ENCODE results near the gene VCPKMT. TPM values are rescaled to one million over a fixed set of nuclear protein-coding genes. Genes with fewer than 3 reads are reported as not detected.

The VCPKMT gene
- polyA plus RNA-seq, 1 donor from 2014 or later, result 36.4 TPM

- H4K20me1 ChIP-seq (ENCODE audit: insufficient read depth), result no peaks in the 10 kb centered on the region
- no peak overlapping the region for H3K9ac ChIP-seq (ENCODE audit: low read length)
- no peak overlapping the region for H3K4me3 ChIP-seq (ENCODE audit: low read length)
- H3K27me3 ChIP-seq (ENCODE audit: insufficient read depth, low read depth, low read length), result no peaks in the 10 kb centered on the region
- H3K4me2 ChIP-seq (ENCODE audit: low read length), result no peak overlapping the region
- H3K9me2 ChIP-seq (ENCODE audit: insufficient read depth, low read length), result no peaks in the 10 kb centered on the region
- no peak overlapping the region for H2AFZ ChIP-seq (ENCODE audit: low read depth, low read length)
- no peaks in the 10 kb centered on the region for H3K9me3 ChIP-seq (ENCODE audit: low read length)
- no peak overlapping the region for H3K27ac ChIP-seq (ENCODE audit: low read length)
- H3K79me2 ChIP-seq (replicated peaks; ENCODE audit: insufficient read depth, low read length), result no peaks in the 10 kb centered on the region
- H3K36me3 ChIP-seq (ENCODE audit: insufficient read depth, low read length), result peaks cover 17% of the 10 kb centered on the region
- no peaks in the 10 kb centered on the region for H3F3A ChIP-seq (ENCODE audit: insufficient read depth, low read length, poor library complexity, severe bottlenecking)
- TF ChIP-seq EZH2 (IDR thresholded peaks at IDR 0.05; ENCODE audit: borderline replicate concordance, insufficient read depth, low read length, poor library complexity, severe bottlenecking), result no peak
- TF ChIP-seq CTCF (IDR thresholded peaks at IDR 0.05; ENCODE audit: poor library complexity, severe bottlenecking), result no peak
- no peak for TF ChIP-seq POLR2AphosphoS5 (IDR thresholded peaks at IDR 0.05)
- TF ChIP-seq TAF1 (IDR thresholded peaks at IDR 0.05; ENCODE audit: low read depth), result no peak
- no peak for TF ChIP-seq RAD21 (conservative IDR thresholded peaks at IDR 0.05)
- no peak for TF ChIP-seq EP300 (conservative IDR thresholded peaks at IDR 0.05; ENCODE audit: poor library complexity, severe bottlenecking)
- no peak for TF ChIP-seq REST (IDR thresholded peaks at IDR 0.05; ENCODE audit: borderline replicate concordance)
- TF ChIP-seq MXI1 (conservative IDR thresholded peaks at IDR 0.05; ENCODE audit: poor library complexity, severe bottlenecking), result no peak
- no peak for TF ChIP-seq SMC3 (conservative IDR thresholded peaks at IDR 0.05; ENCODE audit: poor library complexity)
Measured at GRCh38 chr14:50148799-50149198, 32.4 kb upstream of the VCPKMT start.

GRCh38 chr14:50139192-50139591 lies 22.8 kb upstream of the VCPKMT start:
- no peaks in the 10 kb centered on the region for H4K20me1 ChIP-seq (ENCODE audit: insufficient read depth)
- no peak for TF ChIP-seq POLR2AphosphoS5 (IDR thresholded peaks at IDR 0.05)
- TF ChIP-seq SMC3 (conservative IDR thresholded peaks at IDR 0.05; ENCODE audit: poor library complexity), result no peak
- TF ChIP-seq TAF1 (IDR thresholded peaks at IDR 0.05; ENCODE audit: low read depth), result no peak
- TF ChIP-seq MXI1 (conservative IDR thresholded peaks at IDR 0.05; ENCODE audit: poor library complexity, severe bottlenecking), result no peak
- no peak for TF ChIP-seq REST (IDR thresholded peaks at IDR 0.05; ENCODE audit: borderline replicate concordance)
- TF ChIP-seq EZH2 (IDR thresholded peaks at IDR 0.05; ENCODE audit: borderline replicate concordance, insufficient read depth, low read length, poor library complexity, severe bottlenecking), result no peak
- no peak for TF ChIP-seq CTCF (IDR thresholded peaks at IDR 0.05; ENCODE audit: poor library complexity, severe bottlenecking)
- no peak for TF ChIP-seq EP300 (conservative IDR thresholded peaks at IDR 0.05; ENCODE audit: poor library complexity, severe bottlenecking)
- TF ChIP-seq RAD21 (conservative IDR thresholded peaks at IDR 0.05), result no peak
- H3K79me2 ChIP-seq (replicated peaks; ENCODE audit: insufficient read depth, low read length), result no peaks in the 10 kb centered on the region
- H3K9me3 ChIP-seq (ENCODE audit: low read length), result no peaks in the 10 kb centered on the region
- no peak overlapping the region for H3K9ac ChIP-seq (ENCODE audit: low read length)
- H3K4me3 ChIP-seq (ENCODE audit: low read length), result no peak overlapping the region
- no peak overlapping the region for H3K4me2 ChIP-seq (ENCODE audit: low read length)
- H3F3A ChIP-seq (ENCODE audit: insufficient read depth, low read length, poor library complexity, severe bottlenecking), result no peaks in the 10 kb centered on the region
- H3K27ac ChIP-seq (ENCODE audit: low read length), result no peak overlapping the region
- no peaks in the 10 kb centered on the region for H3K9me2 ChIP-seq (ENCODE audit: insufficient read depth, low read length)
- H3K36me3 ChIP-seq (ENCODE audit: insufficient read depth, low read length), result peaks cover 3% of the 10 kb centered on the region
- H3K27me3 ChIP-seq (ENCODE audit: insufficient read depth, low read depth, low read length), result no peaks in the 10 kb centered on the region
- H2AFZ ChIP-seq (ENCODE audit: low read depth, low read length), result no peak overlapping the region
